Ishikawa (cell line): ENCODE results near the gene PIGW.

Experiments used
- CEBPB ChIP-seq: IDR thresholded peaks from 2 replicates; pipeline ENCODE4 v1.6.1; 2012
- CREB1 ChIP-seq: IDR thresholded peaks from 2 replicates; pipeline ENCODE4 v1.6.1; 2012; ENCODE audit warnings: low read depth
- EGR1 ChIP-seq: IDR thresholded peaks from 2 replicates; pipeline ENCODE4 v1.6.1; 2012
- EP300 ChIP-seq: IDR thresholded peaks from 2 replicates; pipeline ENCODE4 v1.6.1; 2012; ENCODE audit warnings: borderline replicate concordance
- FOXM1 ChIP-seq: IDR thresholded peaks from 2 replicates; pipeline ENCODE4 v1.6.1; 2012; ENCODE audit warnings: low read depth, borderline replicate concordance
- MAX ChIP-seq: IDR thresholded peaks from 2 replicates; pipeline ENCODE4 v1.6.1; 2012
- NFIC ChIP-seq: IDR thresholded peaks from 2 replicates; pipeline ENCODE4 v1.6.1; 2012
- RAD21 ChIP-seq: IDR thresholded peaks from 2 replicates; pipeline ENCODE4 v1.6.1; 2012; ENCODE audit warnings: low read depth
- REST ChIP-seq: IDR thresholded peaks from 2 replicates; pipeline ENCODE4 v1.6.1; 2012; ENCODE audit warnings: low read depth, mild to moderate bottlenecking
- TAF1 ChIP-seq: IDR thresholded peaks from 2 replicates; pipeline ENCODE4 v1.6.1; 2012; ENCODE audit warnings: low read depth, mild to moderate bottlenecking
- TCF12 ChIP-seq: IDR thresholded peaks from 2 replicates; pipeline ENCODE4 v1.6.1; 2012; ENCODE audit warnings: low read depth
- TEAD4 ChIP-seq: IDR thresholded peaks from 2 replicates; pipeline ENCODE4 v1.6.1; 2012
- USF1 ChIP-seq: IDR thresholded peaks from 2 replicates; pipeline ENCODE4 v1.6.1; 2012
- YY1 ChIP-seq: IDR thresholded peaks from 2 replicates; pipeline ENCODE4 v1.6.1; 2012; ENCODE audit warnings: low read depth
- ZBTB7A ChIP-seq: IDR thresholded peaks from 2 replicates; pipeline ENCODE4 v1.6.1; 2012; ENCODE audit warnings: low read depth

Gene PIGW

GRCh38 chr17:36506249-36506826 lies 28.4 kb upstream of the PIGW start:
- TF ChIP-seq MAX (no peak), USF1 (no peak), CEBPB (no peak), TCF12 (no peak), TAF1 (no peak), ZBTB7A (no peak), NFIC (no peak), EGR1 (no peak), RAD21 (no peak), CREB1 (no peak), YY1 (no peak), REST (no peak), FOXM1 (no peak), EP300 (no peak), TEAD4 (no peak)

- TF ChIP-seq YY1 (no peak), CREB1 (no peak), NFIC (no peak), REST (no peak), MAX (no peak), RAD21 (no peak), TAF1 (no peak), ZBTB7A (no peak)
These were observed 28.0 kb upstream of the PIGW start for GRCh38 chr17:36506831-36507230.

GRCh38 chr17:36507266-36507665 lies 27.5 kb upstream of the PIGW start:
- TF ChIP-seq CEBPB (no peak), TCF12 (no peak), TEAD4 (no peak), FOXM1 (no peak), TAF1 (no peak), YY1 (no peak), NFIC (no peak), EP300 (no peak), RAD21 (no peak), REST (no peak), MAX (no peak), EGR1 (no peak), CREB1 (no peak), ZBTB7A (no peak)

GRCh38 chr17:36509272-36509985 lies 25.4 kb upstream of the PIGW start:
- TF ChIP-seq NFIC (no peak), FOXM1 (no peak), USF1 (no peak), TAF1 (no peak), RAD21 (no peak), EP300 (no peak), TCF12 (no peak), EGR1 (no peak), YY1 (no peak), ZBTB7A (no peak), CEBPB (no peak), TEAD4 (no peak), REST (no peak), MAX (no peak), CREB1 (no peak)
